ENCODE measurements around the gene DMRT3. TPM values are rescaled to one million over a fixed set of nuclear protein-coding genes. Genes with fewer than 3 reads are reported as not detected.

Gene DMRT3
- total RNA-seq, 1 donor from 2014 or later: not detected

DNA sequence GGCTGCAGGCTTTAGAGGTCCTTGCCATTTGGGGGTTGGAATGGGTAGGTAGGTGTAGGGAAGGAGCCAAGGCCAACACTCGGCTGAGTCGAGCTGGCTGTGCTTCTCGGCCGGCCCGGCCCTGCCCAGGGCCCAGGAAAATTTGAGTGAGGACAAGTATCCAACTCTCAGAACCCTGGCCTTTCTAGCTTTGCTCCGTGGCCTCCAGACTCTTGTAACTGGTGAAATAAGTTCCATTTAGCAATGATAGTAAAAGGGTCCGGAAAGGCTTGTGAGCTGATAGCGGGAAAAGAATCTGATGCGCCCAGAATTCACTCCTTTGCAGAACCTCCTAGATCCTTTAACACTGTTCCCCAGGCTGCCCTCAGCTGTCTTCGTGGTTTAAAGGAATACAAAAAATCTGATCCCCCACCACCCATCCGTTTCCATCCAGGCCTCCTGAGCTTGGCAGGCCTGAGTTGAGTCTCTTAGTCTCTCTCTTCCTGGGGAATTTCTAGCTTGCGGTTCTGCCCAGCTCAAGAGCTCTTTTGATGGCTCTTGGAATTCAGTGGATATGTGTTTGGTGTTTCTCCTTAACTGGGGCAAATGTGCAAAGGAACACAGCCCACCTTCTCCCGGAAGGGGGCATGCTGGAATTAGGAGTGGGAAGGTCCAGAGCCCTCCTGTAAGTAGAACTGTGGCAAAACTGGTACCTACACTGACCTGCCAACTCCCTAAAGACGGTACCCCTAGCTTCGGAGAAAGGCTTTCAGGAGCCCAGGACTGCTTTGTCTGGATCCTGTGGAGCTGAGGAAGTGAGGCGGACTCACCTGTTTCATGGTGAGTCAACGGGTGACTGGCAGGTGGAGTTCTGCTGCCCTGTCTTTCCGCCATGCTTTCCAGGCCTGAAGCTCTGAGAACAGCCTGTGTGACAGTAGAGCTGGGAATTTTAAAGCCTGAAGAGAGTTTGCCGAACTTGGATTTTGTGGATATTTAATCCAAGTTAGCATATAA, 1.7 kb downstream of the DMRT3 start:
- no peak overlapping the region for H3K27ac Mint-ChIP-seq (ENCODE audit: unreplicated experiment)
- no peak overlapping the region for H3K4me3 Mint-ChIP-seq (ENCODE audit: unreplicated experiment)
- no peak for DNase-seq (ENCODE audit: low spot score)
- TF ChIP-seq, protein P1, sequence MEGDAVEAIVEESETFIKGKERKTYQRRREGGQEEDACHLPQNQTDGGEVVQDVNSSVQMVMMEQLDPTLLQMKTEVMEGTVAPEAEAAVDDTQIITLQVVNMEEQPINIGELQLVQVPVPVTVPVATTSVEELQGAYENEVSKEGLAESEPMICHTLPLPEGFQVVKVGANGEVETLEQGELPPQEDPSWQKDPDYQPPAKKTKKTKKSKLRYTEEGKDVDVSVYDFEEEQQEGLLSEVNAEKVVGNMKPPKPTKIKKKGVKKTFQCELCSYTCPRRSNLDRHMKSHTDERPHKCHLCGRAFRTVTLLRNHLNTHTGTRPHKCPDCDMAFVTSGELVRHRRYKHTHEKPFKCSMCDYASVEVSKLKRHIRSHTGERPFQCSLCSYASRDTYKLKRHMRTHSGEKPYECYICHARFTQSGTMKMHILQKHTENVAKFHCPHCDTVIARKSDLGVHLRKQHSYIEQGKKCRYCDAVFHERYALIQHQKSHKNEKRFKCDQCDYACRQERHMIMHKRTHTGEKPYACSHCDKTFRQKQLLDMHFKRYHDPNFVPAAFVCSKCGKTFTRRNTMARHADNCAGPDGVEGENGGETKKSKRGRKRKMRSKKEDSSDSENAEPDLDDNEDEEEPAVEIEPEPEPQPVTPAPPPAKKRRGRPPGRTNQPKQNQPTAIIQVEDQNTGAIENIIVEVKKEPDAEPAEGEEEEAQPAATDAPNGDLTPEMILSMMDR (IDR thresholded peaks at IDR 0.05; ENCODE audit: unreplicated experiment): no peak
- no peaks in the 10 kb centered on the region for H3K36me3 Mint-ChIP-seq (ENCODE audit: low read depth, unreplicated experiment)
- H3K4me1 Mint-ChIP-seq (ENCODE audit: unreplicated experiment): peaks cover 52% of the 10 kb centered on the region
- no peaks in the 10 kb centered on the region for H3K9me3 Mint-ChIP-seq (ENCODE audit: unreplicated experiment)
- H3K27me3 Mint-ChIP-seq (ENCODE audit: unreplicated experiment): peaks cover 26% of the 10 kb centered on the region

DNA sequence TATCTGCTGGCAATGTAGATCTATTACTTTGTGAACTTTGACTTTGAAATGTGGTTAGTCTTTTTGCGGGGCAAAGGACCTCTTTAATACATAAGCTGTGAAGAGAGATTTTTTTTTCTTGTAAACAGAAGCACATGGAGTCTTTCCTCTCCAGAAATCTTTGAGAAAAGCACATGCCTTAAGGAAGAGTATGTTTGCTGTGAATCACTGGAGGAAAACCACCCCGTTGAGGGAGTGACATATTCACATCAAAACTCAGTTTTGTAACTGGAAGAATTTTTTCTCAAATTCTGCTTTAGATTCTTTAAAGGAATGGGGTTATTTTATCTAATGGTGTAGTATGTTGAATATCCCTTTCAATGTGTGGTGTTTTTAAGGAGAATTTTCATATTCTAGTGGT, 3.5 kb downstream of the DMRT3 start:
- Mint-ChIP-seq H3K4me1 (ENCODE audit: unreplicated experiment) (peaks cover 49% of the 10 kb centered on the region), H3K9me3 (ENCODE audit: unreplicated experiment) (no peaks in the 10 kb centered on the region), H3K36me3 (ENCODE audit: low read depth, unreplicated experiment) (no peaks in the 10 kb centered on the region), H3K27ac (ENCODE audit: unreplicated experiment) (no peak overlapping the region), H3K27me3 (ENCODE audit: unreplicated experiment) (peaks cover 19% of the 10 kb centered on the region), H3K4me3 (ENCODE audit: unreplicated experiment) (no peak overlapping the region)
- TF ChIP-seq, protein P1 (IDR thresholded peaks at IDR 0.05; ENCODE audit: unreplicated experiment): no peak
- DNase-seq (ENCODE audit: low spot score): no peak

DNA sequence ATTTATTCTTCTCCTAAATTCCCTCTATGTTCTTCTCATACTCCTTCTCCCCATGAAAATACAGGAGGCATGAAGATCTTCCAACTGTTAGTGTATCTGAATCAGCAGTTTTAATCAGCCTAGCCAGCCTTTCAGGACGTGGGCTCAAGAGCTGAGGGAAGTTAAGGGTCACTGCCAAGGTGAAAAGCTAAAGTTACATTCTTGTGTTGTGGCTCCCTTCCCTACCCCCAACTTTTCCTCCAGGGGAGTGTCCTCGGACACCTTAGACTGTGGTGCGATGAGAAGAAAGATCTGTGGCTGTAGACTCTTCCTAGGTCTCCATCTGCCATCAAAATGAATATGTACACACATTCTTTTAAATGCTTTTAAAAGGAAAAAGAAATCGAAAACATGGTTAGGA, 4.2 kb downstream of the DMRT3 start:
- Mint-ChIP-seq H3K27me3 (ENCODE audit: unreplicated experiment) (peaks cover 12% of the 10 kb centered on the region), H3K27ac (ENCODE audit: unreplicated experiment) (no peak overlapping the region), H3K4me1 (ENCODE audit: unreplicated experiment) (peaks cover 45% of the 10 kb centered on the region), H3K4me3 (ENCODE audit: unreplicated experiment) (peak overlapping the region; percentile 63), H3K36me3 (ENCODE audit: low read depth, unreplicated experiment) (no peaks in the 10 kb centered on the region), H3K9me3 (ENCODE audit: unreplicated experiment) (no peaks in the 10 kb centered on the region)
- TF ChIP-seq, protein P1 (IDR thresholded peaks at IDR 0.05; ENCODE audit: unreplicated experiment): no peak
- DNase-seq (ENCODE audit: low spot score): no peak

DNA sequence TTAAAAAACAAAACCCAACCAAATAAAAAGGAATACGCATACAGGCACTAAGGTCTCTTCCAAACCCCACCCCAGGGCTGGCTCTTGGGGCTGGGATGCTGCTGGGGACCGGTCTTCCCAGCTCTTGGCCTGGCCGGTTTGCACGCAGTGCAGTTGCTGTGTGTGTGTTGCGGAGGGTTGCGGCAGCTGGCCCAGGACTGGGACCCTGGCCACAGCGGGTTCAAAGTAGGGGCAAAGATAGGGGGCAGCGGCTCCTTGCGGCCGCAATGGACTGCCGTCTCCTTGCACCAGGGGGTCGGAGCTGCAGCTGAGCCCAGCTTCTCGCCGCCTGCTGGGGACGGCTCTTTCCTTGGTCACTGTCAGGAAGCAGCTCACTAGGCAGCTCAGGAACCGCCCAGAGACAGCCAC, 5.0 kb downstream of the DMRT3 start:
- no peaks in the 10 kb centered on the region for H3K9me3 Mint-ChIP-seq (ENCODE audit: unreplicated experiment)
- peak; percentile 45 for DNase-seq (ENCODE audit: low spot score)
- H3K4me3 Mint-ChIP-seq (ENCODE audit: unreplicated experiment): no peak overlapping the region
- no peaks in the 10 kb centered on the region for H3K36me3 Mint-ChIP-seq (ENCODE audit: low read depth, unreplicated experiment)
- TF ChIP-seq, protein P1 (IDR thresholded peaks at IDR 0.05; ENCODE audit: unreplicated experiment): peak; percentile 25
- peaks cover 40% of the 10 kb centered on the region for H3K4me1 Mint-ChIP-seq (ENCODE audit: unreplicated experiment)
- H3K27ac Mint-ChIP-seq (ENCODE audit: unreplicated experiment): no peak overlapping the region
- H3K27me3 Mint-ChIP-seq (ENCODE audit: unreplicated experiment): peaks cover 8% of the 10 kb centered on the region

All from endothelial cell (in vitro differentiated cells).